ENCODE results near the gene LPAR2.

Gene LPAR2

DNA sequence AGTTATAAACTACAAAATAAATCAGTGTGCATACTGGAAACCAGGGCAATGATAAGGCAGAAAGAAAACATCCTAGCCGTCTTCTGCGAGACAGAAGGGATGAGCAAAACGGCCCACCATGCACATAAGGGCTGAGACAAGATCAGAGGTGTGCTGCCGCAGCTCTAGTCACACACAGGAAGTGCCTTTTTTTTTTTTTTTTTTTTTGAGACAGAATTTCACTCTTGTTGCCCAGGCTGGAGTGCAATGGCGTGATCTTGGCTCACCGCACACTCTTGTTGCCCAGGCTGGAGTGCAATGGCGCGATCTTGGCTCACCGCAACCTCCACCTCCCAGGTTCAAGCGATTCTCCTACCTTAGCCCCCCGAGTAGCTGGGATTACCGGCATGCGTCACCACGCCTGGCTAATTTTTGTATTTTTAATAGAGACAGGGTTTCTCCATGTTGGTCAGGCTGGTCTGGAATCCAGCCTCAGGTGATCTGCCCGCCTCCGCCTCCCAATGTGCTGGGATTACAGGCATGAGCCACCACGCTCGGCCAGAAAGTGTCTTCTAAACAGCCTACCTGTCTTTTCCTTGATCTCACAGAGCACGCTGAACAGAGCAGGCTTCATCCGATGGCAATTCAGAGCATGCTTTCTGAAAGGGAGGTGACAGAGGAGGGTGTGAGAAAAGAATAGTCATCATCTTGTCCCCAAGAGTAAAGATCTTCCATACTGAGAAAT lies 29.1 kb downstream of the LPAR2 start:
- peak; percentile 43 for DNase-seq (ENCODE audit: low read depth in 1 of 2, low spot score in 1 of 2)

DNA sequence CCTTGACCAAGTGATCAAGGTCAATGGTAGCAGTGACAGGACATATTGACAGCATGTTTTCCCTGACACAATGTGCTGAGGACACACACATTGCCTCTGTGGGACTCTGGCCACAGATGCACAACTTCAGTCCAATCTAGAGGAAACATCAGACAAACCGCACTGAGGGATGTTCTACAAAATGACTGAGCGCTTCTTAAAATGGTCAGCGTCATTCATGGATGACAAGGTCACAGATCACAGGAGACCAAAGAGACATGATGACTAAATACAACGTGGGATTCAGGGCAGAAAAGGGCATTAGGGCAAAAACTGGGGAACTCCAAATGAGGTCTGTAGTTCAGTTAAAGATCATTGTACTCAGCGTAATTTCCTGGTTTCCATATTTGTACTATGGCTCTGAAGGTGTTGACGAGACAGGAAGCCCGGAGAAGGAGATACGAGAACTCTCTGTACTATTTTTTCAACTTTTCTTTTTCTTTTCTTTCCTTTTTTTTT lies 30.2 kb downstream of the LPAR2 start:
- peak in 1 of 2 donors; percentile 44 for DNase-seq (ENCODE audit: low read depth in 1 of 2, low spot score in 1 of 2)

DNA sequence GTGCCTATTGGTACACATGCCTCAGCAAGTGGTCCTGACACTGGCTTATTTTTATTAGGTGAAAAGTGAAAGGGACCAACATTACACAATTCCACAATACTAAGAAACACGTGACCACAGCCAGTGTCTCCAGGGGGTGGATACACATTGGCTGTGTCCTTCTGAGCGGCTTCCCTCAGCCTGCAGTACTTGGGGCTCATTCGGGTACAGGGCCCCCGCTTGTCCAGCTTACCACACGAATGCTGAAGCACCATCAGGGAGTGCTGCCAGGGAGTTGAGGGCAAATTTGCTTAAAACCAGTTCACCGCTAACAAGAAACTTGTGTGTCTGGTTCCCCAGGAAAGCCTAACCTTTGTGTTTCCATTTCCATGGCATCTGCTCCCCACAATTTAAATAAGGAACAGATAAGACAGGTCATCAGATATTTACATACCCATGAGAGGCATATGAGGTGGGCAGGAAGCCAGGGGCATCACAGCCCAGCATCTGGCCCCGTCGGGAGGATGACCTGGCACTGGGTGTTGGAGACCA lies 32.8 kb downstream of the LPAR2 start:
- DNase-seq (ENCODE audit: low read depth in 1 of 2, low spot score in 1 of 2), result no peak

DNA sequence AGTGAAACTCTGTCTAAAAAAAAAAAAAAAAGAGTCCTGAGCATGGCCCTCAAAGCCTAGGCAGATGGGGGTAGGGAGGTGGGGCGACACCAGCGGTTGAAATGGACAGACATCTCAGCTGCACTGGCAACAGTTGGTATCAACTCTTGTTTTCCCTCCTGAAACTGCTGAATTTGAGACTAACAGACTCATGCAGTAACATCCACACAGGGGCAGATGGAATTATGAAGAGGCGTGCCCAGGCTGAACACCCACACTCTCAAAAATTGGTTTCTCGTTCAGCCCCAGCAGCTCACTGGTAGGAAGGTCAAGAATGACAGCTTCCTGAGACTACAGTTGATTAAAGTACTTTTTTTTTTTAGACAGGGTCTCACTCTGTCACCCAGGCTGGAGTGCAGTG lies 33.6 kb downstream of the LPAR2 start:
- DNase-seq (ENCODE audit: low read depth in 1 of 2, low spot score in 1 of 2), result no peak

DNA sequence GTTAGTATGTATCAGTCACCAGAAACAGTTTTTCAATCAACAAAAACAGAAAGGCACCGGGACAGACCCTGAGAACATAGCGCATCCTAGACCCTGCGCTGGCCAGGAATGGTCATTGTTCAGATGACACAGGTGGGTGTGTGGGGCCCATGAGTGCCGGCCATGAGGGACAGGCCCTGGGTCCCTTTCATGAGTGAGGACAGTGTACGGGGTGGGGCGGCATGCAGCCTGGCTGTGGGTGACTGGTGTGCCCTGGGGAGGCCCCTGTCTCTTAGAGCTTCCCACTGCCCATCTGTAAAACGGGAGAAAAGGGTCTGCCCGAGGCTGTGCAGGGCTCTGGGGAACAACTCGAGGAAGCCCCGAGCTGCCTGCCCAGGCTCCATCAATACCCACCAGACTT lies 35.3 kb downstream of the LPAR2 start:
- no peak for DNase-seq (ENCODE audit: low read depth in 1 of 2, low spot score in 1 of 2)

DNA sequence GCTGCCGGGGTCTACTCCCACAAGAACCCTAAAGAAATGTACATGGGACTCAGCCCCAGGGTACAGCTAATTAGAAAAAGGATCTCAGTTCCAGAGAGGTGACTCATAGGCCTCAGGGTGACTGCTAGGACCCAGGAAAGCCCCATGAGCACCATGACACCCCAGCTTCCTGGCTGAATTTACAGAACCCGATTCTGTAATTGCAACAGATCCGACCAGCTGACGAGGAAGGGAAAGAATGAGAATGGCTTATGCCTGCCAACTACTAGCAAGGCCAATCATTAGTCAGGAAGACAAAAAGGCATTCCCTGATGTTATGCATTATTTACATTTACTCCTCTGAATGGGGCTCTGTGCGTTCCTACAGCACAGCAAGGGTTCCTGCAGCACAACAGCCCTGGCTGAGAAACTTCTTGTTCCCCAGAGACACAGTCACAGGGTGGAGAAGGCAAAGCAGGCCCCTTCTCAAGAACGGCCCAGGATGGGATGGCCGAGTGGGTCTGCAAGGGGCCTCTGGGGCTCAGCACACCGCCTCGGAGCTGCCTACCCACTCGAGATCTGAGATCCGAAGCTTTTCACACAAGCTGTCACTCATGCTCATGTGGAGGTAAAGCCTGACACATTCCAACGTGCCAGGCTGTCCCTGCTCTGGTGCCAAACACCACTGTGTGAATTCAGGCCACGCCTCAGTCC lies 36.7 kb downstream of the LPAR2 start:
- peak; percentile 24 to 61 for DNase-seq (ENCODE audit: low read depth in 1 of 2, low spot score in 1 of 2)

DNA sequence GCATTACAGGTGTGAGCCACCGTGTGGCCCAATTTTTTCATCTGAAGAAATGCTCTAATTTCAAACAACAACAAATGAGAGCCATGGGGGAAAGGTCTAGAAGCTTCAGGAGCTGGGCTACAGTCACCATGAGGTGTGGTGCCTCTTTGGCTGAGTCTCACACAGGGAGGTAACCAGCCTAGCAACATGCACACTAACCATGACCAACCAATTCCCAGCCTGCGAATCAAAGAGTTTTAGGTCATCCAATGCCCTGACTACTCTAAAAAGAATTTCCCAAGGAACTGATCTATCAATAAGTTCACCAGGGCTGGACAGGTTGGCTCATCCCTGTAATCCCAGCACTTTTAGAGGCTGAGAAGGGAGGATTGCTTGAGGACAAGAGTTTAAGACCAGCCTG lies 39.5 kb downstream of the LPAR2 start:
- no peak for DNase-seq (ENCODE audit: low read depth in 1 of 2, low spot score in 1 of 2)

DNA sequence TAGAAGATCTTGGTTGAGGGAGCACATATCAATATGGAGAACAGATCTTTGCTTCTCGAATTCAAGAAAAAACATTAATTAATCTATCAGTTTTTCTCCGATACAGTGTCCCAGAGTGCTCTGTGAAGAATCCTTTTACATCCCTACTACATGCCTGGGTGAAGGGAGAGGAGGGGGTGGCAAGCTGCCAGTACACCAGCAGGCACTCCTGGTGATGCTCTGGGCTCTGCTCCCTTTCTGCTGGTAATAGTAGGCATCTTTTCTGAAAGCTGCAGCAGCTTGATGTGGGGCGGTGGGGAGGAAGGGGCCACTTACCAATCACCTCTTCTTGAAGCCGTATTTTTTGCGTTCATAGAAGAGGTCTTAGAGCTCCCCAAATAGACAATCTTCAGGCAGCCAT lies 40.2 kb downstream of the LPAR2 start:
- DNase-seq (ENCODE audit: low read depth in 1 of 2, low spot score in 1 of 2), result no peak

DNA sequence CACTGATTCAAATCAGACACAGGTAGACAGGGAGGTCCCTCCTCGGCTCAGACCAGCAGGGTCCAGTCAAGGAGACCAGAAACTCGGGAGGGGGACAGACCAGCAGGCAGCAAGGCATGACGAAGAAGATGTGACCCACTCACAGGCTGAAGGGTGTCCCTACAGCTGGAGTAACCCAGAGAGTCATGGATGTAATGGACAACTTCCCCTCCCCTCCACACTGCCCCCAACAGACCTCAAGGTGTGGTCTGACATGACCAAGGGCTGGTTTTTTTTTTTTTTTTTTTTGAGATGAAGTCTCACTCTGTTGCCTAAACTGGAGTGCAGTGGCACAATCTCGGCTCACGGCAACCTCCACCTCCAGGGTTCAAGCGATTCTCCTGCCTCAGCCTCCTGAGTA lies 43.7 kb downstream of the LPAR2 start:
- no peak for DNase-seq (ENCODE audit: low read depth in 1 of 2, low spot score in 1 of 2)

DNA sequence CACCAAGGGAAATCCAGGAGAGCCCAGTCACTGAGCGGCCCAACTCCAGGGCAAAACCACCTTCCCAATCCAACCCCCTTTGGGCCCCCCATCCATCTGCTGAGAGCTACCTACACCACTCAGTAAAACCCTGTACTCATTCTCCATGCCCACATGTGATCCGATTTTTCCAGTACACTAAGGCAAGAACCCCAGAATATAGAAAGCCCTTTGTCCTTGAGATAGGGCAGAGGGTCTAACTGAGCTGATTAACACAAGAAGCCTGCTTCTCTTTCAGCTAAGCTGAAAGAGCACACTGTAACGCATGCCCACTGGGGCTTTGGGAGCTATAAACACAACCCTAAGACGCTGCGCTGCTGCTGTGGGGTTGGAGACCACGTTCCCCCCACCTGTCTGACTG lies 45.5 kb downstream of the LPAR2 start:
- no peak for DNase-seq (ENCODE audit: low read depth in 1 of 2, low spot score in 1 of 2)

DNA sequence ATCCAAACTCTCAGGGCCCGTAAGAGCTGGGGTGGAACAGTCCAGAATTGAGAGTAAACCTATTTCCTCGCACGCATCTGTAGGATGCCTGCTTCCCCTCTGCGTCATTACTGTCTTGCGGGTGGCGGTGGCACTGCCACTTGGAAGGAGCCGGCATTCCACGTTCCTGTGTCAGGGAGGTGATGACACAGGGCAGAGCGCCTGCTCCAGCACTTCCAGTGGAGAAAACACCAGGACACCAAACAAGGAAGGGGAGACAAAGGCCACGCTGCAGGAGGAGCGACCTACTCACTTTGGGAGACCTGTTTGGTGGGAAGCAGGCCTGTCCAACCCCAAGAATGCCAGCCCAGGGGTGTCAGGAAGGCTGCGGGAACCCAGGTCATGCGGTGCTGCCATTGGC lies 46.6 kb downstream of the LPAR2 start:
- DNase-seq (ENCODE audit: low read depth in 1 of 2, low spot score in 1 of 2), result no peak

DNA sequence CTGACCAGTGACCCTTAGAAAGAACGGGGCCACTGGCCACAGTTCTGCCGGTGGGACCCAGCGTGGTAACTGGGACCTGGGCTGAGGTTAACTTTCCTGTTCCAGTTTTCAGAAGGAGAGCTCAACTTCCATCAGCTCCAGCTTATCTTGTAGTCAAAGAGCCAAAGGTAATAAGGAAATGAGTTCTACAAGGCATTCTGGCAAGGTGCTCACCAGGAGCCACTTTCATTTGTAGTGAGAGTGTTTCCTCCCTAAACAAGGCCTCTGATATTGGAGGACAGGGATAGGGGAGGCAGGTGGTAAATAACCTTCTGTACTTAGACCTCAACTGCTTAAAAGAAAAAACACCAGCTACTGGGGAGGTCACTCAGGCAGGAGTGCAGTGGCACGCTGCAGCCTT lies 47.6 kb downstream of the LPAR2 start:
- no peak for DNase-seq (ENCODE audit: low read depth in 1 of 2, low spot score in 1 of 2)

DNA sequence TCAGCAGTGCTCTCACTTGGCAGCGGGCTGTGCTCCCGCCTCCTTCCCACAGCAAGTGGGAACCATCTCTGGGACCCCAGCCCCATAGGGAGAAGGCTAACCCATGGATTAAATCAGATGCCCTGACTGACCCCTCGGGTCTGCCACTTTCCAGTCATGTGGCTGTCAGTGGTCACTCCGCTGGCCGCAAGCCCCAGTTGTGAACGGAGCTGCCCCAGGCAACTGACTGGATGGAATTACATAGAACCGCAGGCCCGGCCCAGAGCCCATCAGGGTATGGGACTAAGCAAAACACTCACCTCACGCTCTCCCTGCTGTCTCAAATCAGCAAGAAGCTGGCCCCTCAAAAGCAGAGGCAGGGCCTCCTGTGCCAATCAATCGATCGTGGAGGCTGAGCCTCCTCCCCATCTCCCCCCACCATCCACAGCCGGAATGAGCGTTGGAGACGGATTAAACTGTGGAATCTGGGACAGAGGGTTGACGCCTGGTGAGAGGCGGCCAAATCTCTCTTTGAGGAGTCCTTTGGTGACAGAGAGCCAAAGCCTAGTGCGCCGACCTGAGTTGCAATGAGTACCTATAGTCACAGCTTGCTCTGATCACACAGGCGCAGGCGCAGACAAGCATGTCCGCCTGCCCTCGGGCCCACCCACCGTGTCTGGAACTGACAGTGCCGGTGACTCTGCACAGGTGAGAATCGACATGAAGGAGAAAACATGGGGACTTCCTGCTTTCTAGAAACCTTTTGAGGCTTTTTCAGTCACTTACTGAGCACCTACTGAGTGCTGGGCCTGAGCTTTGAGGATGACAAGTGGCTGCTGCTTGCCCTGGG lies 48.3 kb downstream of the LPAR2 start:
- no peak for DNase-seq (ENCODE audit: low read depth in 1 of 2, low spot score in 1 of 2)

DNA sequence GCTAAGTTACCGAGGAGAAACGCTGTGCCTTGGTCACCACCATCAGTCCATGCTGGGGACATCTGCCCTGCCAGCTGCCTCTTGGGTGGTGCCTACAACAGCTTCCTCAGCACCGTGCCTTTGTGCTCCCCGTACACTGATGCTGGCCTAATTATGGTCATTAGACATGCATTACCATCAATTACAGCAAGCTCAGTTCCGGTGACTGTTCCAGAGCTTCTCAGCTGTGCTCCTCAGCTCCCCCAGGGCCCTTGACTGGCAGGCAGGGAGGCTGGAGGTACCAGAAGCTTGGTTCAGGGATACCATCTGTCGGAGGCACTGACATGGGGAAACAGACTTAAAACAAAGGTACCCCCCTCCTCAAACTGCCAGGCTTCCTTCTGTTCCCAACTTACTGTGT lies 49.8 kb downstream of the LPAR2 start:
- DNase-seq (ENCODE audit: low read depth in 1 of 2, low spot score in 1 of 2), result no peak

DNA sequence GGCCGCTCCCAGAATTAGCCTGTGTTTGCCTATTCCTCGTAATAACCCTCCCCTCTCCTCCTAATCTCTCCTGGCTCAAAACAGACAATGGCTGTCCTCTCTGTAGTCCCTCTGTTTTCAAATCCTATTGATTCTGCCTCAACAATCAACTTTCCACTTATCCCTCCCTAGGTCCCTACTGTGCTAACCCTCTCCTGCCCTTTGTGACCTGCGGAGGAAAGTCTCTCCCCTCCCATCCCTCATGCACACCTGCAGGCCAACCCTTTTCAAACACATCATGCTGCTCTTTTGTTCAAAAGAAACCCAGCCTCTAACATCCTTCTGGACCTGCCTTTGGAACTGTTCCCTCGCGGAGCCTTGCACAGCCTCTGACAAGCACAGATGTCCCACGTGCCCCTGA lies 52.6 kb downstream of the LPAR2 start:
- no peak for DNase-seq (ENCODE audit: low read depth in 1 of 2, low spot score in 1 of 2)

Data from activated T-helper 1 cell treated with anti-CD3 and anti-CD28 coated beads, Interleukin-2, amount 50 U/mL, for 16 hours (primary cell).